GM23338 (cell line): ENCODE measurements around the gene DMD. TPM values are rescaled to one million over a fixed set of nuclear protein-coding genes. Genes with fewer than 3 reads are reported as not detected.

Source experiments
- ATAC-seq: fragments of 200-7000 bp; cut with Tn5 transposase; 3 replicates; pipeline ENCODE4 v1.9.1; 2020
- DNase-seq: peaks from one replicate; pipeline ENCODE4 v3.0.0-alpha.2; 2015; ENCODE audit warnings: low spot score
- H2AFZ ChIP-seq: fragments of 200-600 bp; sonication (generic); 2 replicates; pipeline ENCODE4 v1.8.0; 2016; ENCODE audit warnings: antibody characterized with exemption, mild to moderate bottlenecking, moderate library complexity
- H3F3A ChIP-seq: fragments of 200-600 bp; sonication (generic); replicated peaks from 2 replicates; pipeline ENCODE4 v1.8.0; 2017; ENCODE audit warnings: antibody characterized with exemption, mixed run types, low read depth
- H3K27ac ChIP-seq: fragments of 200-600 bp; sonication (generic); 2 replicates; pipeline ENCODE4 v1.6.1; 2016; ENCODE audit warnings: low read depth
- H3K27me3 ChIP-seq: fragments of 200-600 bp; sonication (generic); 2 replicates; pipeline ENCODE4 v1.8.0; 2016; ENCODE audit warnings: mild to moderate bottlenecking, mixed run types, moderate library complexity; ENCODE audit not compliant: insufficient read depth
- H3K36me3 ChIP-seq: fragments of 200-600 bp; sonication (generic); 2 replicates; pipeline ENCODE4 v1.8.0; 2016; ENCODE audit warnings: mild to moderate bottlenecking; ENCODE audit not compliant: insufficient read depth
- H3K4me1 ChIP-seq: fragments of 200-600 bp; sonication (generic); 2 replicates; pipeline ENCODE4 v1.8.0; 2016; ENCODE audit warnings: mild to moderate bottlenecking, moderate library complexity; ENCODE audit not compliant: insufficient read depth
- H3K4me2 ChIP-seq: fragments of 200-600 bp; sonication (generic); 2 replicates; pipeline ENCODE4 v1.7.1; 2017; ENCODE audit warnings: mixed run types
- H3K4me3 ChIP-seq: fragments of 200-600 bp; sonication (generic); 2 replicates; pipeline ENCODE4 v1.6.1; 2016; ENCODE audit warnings: mixed run types
- H3K79me2 ChIP-seq: fragments of 200-600 bp; sonication (generic); replicated peaks from 2 replicates; pipeline ENCODE4 v1.8.0; 2017; ENCODE audit warnings: mild to moderate bottlenecking; ENCODE audit not compliant: insufficient read depth
- H3K9me2 ChIP-seq: fragments of 200-600 bp; sonication (generic); 2 replicates; pipeline ENCODE4 v1.8.0; 2017; ENCODE audit not compliant: insufficient read depth
- H4K20me1 ChIP-seq: fragments of 200-600 bp; sonication (generic); replicated peaks from 2 replicates; pipeline ENCODE4 v1.8.0; 2017; ENCODE audit warnings: mild to moderate bottlenecking; ENCODE audit not compliant: insufficient read depth
- H3K27ac Mint-ChIP-seq: 2 replicates; pipeline ENCODE4 v1.8.0; 2020; ENCODE audit warnings: inconsistent platforms, mild to moderate bottlenecking, moderate library complexity, mixed read lengths
- H3K27me3 Mint-ChIP-seq: 3 replicates; pipeline ENCODE4 v1.8.0; 2022; ENCODE audit warnings: low read depth, mild to moderate bottlenecking, moderate library complexity, mixed read lengths, inconsistent platforms; ENCODE audit not compliant: insufficient read depth, poor library complexity
- H3K36me3 Mint-ChIP-seq: 3 replicates; pipeline ENCODE4 v1.8.0; 2021; ENCODE audit warnings: low read depth, mild to moderate bottlenecking, inconsistent platforms, moderate library complexity, mixed read lengths
- H3K4me1 Mint-ChIP-seq: 3 replicates; pipeline ENCODE4 v1.8.0; 2020; ENCODE audit warnings: mild to moderate bottlenecking, inconsistent platforms, mixed read lengths
- H3K4me3 Mint-ChIP-seq: 3 replicates; pipeline ENCODE4 v1.8.0; 2021; ENCODE audit warnings: moderate library complexity, mild to moderate bottlenecking, inconsistent platforms, mixed read lengths
- H3K9me3 Mint-ChIP-seq: 3 replicates; pipeline ENCODE4 v1.8.0; 2020; ENCODE audit warnings: moderate library complexity, mild to moderate bottlenecking, inconsistent platforms, mixed read lengths
- CREB1 ChIP-seq: fragments of 250-450 bp; sonication (Bioruptor Pico); IDR thresholded peaks from 2 replicates; pipeline ENCODE4 v1.5.0; 2020; ENCODE audit warnings: low read depth, mild to moderate bottlenecking, moderate library complexity
- ETS1 ChIP-seq: IDR thresholded peaks from 2 replicates; pipeline ENCODE4 v1.6.1; 2016; ENCODE audit warnings: antibody characterized with exemption
- EZH2 ChIP-seq: fragments of 200-600 bp; sonication (generic); IDR thresholded peaks from one replicate; pipeline ENCODE4 v1.8.0; 2017; ENCODE audit warnings: antibody characterized with exemption, mild to moderate bottlenecking, low read depth; ENCODE audit not compliant: unreplicated experiment
- EZH2phosphoT487 ChIP-seq: fragments of 200-600 bp; sonication (generic); IDR thresholded peaks from one replicate; pipeline ENCODE4 v1.8.1; 2018; ENCODE audit warnings: antibody characterized with exemption; ENCODE audit not compliant: unreplicated experiment
- NANOG ChIP-seq: IDR thresholded peaks from 2 replicates; pipeline ENCODE4 v1.6.1; 2016; ENCODE audit warnings: antibody characterized with exemption, borderline replicate concordance
- POLR2AphosphoS5 ChIP-seq: IDR thresholded peaks from 2 replicates; pipeline ENCODE4 v1.6.1; 2016; ENCODE audit warnings: antibody characterized with exemption, low read depth
- REST ChIP-seq: IDR thresholded peaks from one replicate; pipeline ENCODE4 v1.6.1; 2018; ENCODE audit warnings: antibody characterized with exemption; ENCODE audit not compliant: unreplicated experiment
- STAT1 ChIP-seq: IDR thresholded peaks from one replicate; pipeline ENCODE4 v1.6.1; 2016; ENCODE audit warnings: antibody characterized with exemption; ENCODE audit not compliant: unreplicated experiment
- ZNF114 ChIP-seq: fragments of 250-450 bp; sonication (Bioruptor Pico); IDR thresholded peaks from 2 replicates; pipeline ENCODE4 v1.5.0; 2020; ENCODE audit warnings: mild to moderate bottlenecking, moderate library complexity
- ZNF331 ChIP-seq: fragments of 250-450 bp; sonication (Bioruptor Pico); IDR thresholded peaks from 2 replicates; pipeline ENCODE4 v1.5.0; 2020; ENCODE audit warnings: low read depth, mild to moderate bottlenecking, moderate library complexity
- polyA plus RNA-seq: library from polyadenylated mRNA; unstranded; fragments of >200 nt; fragmentation: Nextera tagmentation; extraction: Ambion mirVana; gene quantifications from 2 replicates; pipeline ENCODE4 v1.2.1, GENCODE V29; 2016
- total RNA-seq: library from RNA; depleted of rRNA; stranded (reverse); fragments of >200 nt; shearing (Covaris generic); gene quantifications from 2 replicates; pipeline ENCODE4 v1.2.3, GENCODE V29; 2014
- TF ChIP-seq, protein P1 (sequence below), 2 experiments: fragments of 200-600 bp in 1 of 2; sonication (generic) in 1 of 2; conservative IDR thresholded peaks; 2 replicates each; pipeline versions ENCODE4 v1.5.1 to v1.6.1; 2016 to 2017; ENCODE audit warnings: antibody characterized with exemption in 2 of 2, low read depth in 2 of 2, mild to moderate bottlenecking in 2 of 2, moderate library complexity in 1 of 2
- TF ChIP-seq, protein P2 (sequence below): fragments of 250-450 bp; sonication (Bioruptor Pico); IDR thresholded peaks from 2 replicates; pipeline ENCODE4 v1.5.0; 2020; ENCODE audit warnings: mild to moderate bottlenecking, moderate library complexity

DMD gene
- total and polyA plus RNA-seq, 2 experiments from 2014 or later: 4.5 to 7.6 TPM

GRCh38 chrX:31209005-31209628 lies 2002.2 kb downstream of the DMD start (continued):
- TF ChIP-seq CREB1 (no peak), NANOG (no peak), EZH2 (no peak)
- TF ChIP-seq, protein P1, sequence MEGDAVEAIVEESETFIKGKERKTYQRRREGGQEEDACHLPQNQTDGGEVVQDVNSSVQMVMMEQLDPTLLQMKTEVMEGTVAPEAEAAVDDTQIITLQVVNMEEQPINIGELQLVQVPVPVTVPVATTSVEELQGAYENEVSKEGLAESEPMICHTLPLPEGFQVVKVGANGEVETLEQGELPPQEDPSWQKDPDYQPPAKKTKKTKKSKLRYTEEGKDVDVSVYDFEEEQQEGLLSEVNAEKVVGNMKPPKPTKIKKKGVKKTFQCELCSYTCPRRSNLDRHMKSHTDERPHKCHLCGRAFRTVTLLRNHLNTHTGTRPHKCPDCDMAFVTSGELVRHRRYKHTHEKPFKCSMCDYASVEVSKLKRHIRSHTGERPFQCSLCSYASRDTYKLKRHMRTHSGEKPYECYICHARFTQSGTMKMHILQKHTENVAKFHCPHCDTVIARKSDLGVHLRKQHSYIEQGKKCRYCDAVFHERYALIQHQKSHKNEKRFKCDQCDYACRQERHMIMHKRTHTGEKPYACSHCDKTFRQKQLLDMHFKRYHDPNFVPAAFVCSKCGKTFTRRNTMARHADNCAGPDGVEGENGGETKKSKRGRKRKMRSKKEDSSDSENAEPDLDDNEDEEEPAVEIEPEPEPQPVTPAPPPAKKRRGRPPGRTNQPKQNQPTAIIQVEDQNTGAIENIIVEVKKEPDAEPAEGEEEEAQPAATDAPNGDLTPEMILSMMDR (conservative IDR thresholded peaks at IDR 0.05; ENCODE audit: low read depth in 2 of 2): no peak

GRCh38 chrX:31201503-31201902 lies 2009.8 kb downstream of the DMD start:
- no peaks in the 10 kb centered on the region for H3K79me2 ChIP-seq
- H3K27me3 ChIP-seq: no peaks in the 10 kb centered on the region
- H2AFZ ChIP-seq: no peak overlapping the region
- Mint-ChIP-seq H3K4me1 (peaks cover 13% of the 10 kb centered on the region; the same call in 2 of the 3 replicates), H3K36me3 (peaks cover 4% of the 10 kb centered on the region; the same call in 2 of the 3 replicates), H3K4me3 (no peak overlapping the region), H3K27me3 (no peaks in the 10 kb centered on the region), H3K9me3 (no peaks in the 10 kb centered on the region), H3K27ac (no peak overlapping the region)
- ATAC-seq (no peak), DNase-seq (no peak)
- H3K36me3 ChIP-seq: no peaks in the 10 kb centered on the region
- peaks cover 14% of the 10 kb centered on the region for H3K4me1 ChIP-seq
- H3K4me2 ChIP-seq: no peak overlapping the region
- H3K27ac ChIP-seq: no peak overlapping the region
- H3K9me2 ChIP-seq: no peaks in the 10 kb centered on the region
- TF ChIP-seq, protein P2, sequence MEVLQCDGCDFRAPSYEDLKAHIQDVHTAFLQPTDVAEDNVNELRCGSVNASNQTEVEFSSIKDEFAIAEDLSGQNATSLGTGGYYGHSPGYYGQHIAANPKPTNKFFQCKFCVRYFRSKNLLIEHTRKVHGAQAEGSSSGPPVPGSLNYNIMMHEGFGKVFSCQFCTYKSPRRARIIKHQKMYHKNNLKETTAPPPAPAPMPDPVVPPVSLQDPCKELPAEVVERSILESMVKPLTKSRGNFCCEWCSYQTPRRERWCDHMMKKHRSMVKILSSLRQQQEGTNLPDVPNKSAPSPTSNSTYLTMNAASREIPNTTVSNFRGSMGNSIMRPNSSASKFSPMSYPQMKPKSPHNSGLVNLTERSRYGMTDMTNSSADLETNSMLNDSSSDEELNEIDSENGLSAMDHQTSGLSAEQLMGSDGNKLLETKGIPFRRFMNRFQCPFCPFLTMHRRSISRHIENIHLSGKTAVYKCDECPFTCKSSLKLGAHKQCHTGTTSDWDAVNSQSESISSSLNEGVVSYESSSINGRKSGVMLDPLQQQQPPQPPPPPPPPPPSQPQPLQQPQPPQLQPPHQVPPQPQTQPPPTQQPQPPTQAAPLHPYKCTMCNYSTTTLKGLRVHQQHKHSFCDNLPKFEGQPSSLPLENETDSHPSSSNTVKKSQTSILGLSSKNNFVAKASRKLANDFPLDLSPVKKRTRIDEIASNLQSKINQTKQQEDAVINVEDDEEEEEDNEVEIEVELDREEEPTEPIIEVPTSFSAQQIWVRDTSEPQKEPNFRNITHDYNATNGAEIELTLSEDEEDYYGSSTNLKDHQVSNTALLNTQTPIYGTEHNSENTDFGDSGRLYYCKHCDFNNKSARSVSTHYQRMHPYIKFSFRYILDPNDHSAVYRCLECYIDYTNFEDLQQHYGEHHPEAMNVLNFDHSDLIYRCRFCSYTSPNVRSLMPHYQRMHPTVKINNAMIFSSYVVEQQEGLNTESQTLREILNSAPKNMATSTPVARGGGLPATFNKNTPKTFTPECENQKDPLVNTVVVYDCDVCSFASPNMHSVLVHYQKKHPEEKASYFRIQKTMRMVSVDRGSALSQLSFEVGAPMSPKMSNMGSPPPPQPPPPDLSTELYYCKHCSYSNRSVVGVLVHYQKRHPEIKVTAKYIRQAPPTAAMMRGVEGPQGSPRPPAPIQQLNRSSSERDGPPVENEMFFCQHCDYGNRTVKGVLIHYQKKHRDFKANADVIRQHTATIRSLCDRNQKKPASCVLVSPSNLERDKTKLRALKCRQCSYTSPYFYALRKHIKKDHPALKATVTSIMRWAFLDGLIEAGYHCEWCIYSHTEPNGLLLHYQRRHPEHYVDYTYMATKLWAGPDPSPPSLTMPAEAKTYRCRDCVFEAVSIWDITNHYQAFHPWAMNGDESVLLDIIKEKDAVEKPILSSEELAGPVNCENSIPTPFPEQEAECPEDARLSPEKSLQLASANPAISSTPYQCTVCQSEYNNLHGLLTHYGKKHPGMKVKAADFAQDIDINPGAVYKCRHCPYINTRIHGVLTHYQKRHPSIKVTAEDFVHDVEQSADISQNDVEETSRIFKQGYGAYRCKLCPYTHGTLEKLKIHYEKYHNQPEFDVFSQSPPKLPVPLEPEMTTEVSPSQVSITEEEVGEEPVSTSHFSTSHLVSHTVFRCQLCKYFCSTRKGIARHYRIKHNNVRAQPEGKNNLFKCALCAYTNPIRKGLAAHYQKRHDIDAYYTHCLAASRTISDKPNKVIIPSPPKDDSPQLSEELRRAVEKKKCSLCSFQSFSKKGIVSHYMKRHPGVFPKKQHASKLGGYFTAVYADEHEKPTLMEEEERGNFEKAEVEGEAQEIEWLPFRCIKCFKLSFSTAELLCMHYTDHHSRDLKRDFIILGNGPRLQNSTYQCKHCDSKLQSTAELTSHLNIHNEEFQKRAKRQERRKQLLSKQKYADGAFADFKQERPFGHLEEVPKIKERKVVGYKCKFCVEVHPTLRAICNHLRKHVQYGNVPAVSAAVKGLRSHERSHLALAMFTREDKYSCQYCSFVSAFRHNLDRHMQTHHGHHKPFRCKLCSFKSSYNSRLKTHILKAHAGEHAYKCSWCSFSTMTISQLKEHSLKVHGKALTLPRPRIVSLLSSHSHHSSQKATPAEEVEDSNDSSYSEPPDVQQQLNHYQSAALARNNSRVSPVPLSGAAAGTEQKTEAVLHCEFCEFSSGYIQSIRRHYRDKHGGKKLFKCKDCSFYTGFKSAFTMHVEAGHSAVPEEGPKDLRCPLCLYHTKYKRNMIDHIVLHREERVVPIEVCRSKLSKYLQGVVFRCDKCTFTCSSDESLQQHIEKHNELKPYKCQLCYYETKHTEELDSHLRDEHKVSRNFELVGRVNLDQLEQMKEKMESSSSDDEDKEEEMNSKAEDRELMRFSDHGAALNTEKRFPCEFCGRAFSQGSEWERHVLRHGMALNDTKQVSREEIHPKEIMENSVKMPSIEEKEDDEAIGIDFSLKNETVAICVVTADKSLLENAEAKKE (CRISPR knock-in tag): no peak
- no peak for TF ChIP-seq POLR2AphosphoS5
- no peak for TF ChIP-seq ZNF331 (CRISPR knock-in tag)
- TF ChIP-seq NANOG: no peak
- no peak for TF ChIP-seq CREB1
- no peak for TF ChIP-seq EZH2phosphoT487
- TF ChIP-seq REST: no peak
- no peak for TF ChIP-seq STAT1
- TF ChIP-seq ETS1: no peak
- no peak for TF ChIP-seq ZNF114 (CRISPR knock-in tag)
- no peaks in the 10 kb centered on the region for H4K20me1 ChIP-seq
- H3K4me3 ChIP-seq: no peak overlapping the region
- H3F3A ChIP-seq: no peaks in the 10 kb centered on the region
